HepG2 (cell line): ENCODE results near the gene LASP1. TPM values are rescaled to one million over a fixed set of nuclear protein-coding genes. Genes with fewer than 3 reads are reported as not detected.

Source experiments
- CCDC6 ChIP-seq: sonication (generic); formaldehyde crosslinking; IDR thresholded peaks from 2 replicates; pipeline ENCODE4 v1.8.1; 2022; ENCODE audit warnings: mild to moderate bottlenecking, missing genetic modification reagents, moderate library complexity
- HOXD1 ChIP-seq: sonication (generic); formaldehyde crosslinking; IDR thresholded peaks from 2 replicates; pipeline ENCODE4 v1.5.0; 2020; ENCODE audit warnings: missing genetic modification reagents
- NR3C1 ChIP-seq: sonication (generic); formaldehyde crosslinking; IDR thresholded peaks from 2 replicates; pipeline ENCODE4 v1.4.0; 2020; ENCODE audit warnings: missing genetic modification reagents
- TCF7L2 ChIP-seq: IDR thresholded peaks from 2 replicates; pipeline ENCODE4 v1.6.1; 2011; ENCODE audit warnings: mild to moderate bottlenecking, low read depth, low read length, moderate library complexity
- ZBTB20 ChIP-seq: sonication (generic); formaldehyde crosslinking; IDR thresholded peaks from 2 replicates; pipeline ENCODE4 v1.8.1; 2023; ENCODE audit warnings: missing genetic modification reagents, low read depth, mild to moderate bottlenecking, borderline replicate concordance
- ZNF207 ChIP-seq: fragments of 450-650 bp; IDR thresholded peaks from 2 replicates; pipeline ENCODE4 v1.6.1; 2016; ENCODE audit warnings: antibody characterized with exemption, borderline replicate concordance
- ZNF484 ChIP-seq: sonication (generic); formaldehyde crosslinking; IDR thresholded peaks from 2 replicates; pipeline ENCODE4 v1.5.1; 2020; ENCODE audit warnings: mild to moderate bottlenecking, low read depth, missing genetic modification reagents, borderline replicate concordance
- ZNF672 ChIP-seq: sonication (generic); formaldehyde crosslinking; IDR thresholded peaks from 2 replicates; pipeline ENCODE4 v1.8.1; 2022; ENCODE audit warnings: missing genetic modification reagents
- polyA plus RNA-seq, 8 experiments: library from polyadenylated mRNA; depleted of rRNA in 3 of 8; stranded (reverse) in 7 of 8; unstranded in 1 of 8; fragments of >200 nt; fragmentation: Illumina TruSeq in 4 of 8; extraction: Trizol in 4 of 8; gene quantifications; 2 replicates each; pipeline versions ENCODE4 v1.2.1 to v1.2.3, GENCODE V29; 2011 to 2016; ENCODE audit warnings: low read depth in 4 of 8, missing spikeins in 1 of 8, mixed read lengths in 1 of 8; ENCODE audit not compliant: insufficient read depth in 1 of 8
- total RNA-seq, 5 experiments: library from RNA; depleted of rRNA; stranded (reverse); fragments of >200 nt; fragmentation: Illumina TruSeq; extraction: Trizol; gene quantifications; 2 replicates each; pipeline ENCODE4 v1.2.3, GENCODE V29; 2016; ENCODE audit warnings: low read depth in 1 of 5
- TF ChIP-seq, protein P1 (sequence below): sonication (generic); formaldehyde crosslinking; IDR thresholded peaks from 2 replicates; pipeline ENCODE4 v1.4.0; 2020; ENCODE audit warnings: missing genetic modification reagents
- TF ChIP-seq, protein P2 (sequence below): sonication (generic); formaldehyde crosslinking; IDR thresholded peaks from 2 replicates; pipeline ENCODE4 v1.5.0; 2020; ENCODE audit warnings: missing genetic modification reagents

LASP1 gene
- total and polyA plus RNA-seq, 2 of the 13 experiments (the other 11 are each of a cell fraction or from before 2014, with no cell fraction given) = 70.1 to 97.0 TPM

DNA sequence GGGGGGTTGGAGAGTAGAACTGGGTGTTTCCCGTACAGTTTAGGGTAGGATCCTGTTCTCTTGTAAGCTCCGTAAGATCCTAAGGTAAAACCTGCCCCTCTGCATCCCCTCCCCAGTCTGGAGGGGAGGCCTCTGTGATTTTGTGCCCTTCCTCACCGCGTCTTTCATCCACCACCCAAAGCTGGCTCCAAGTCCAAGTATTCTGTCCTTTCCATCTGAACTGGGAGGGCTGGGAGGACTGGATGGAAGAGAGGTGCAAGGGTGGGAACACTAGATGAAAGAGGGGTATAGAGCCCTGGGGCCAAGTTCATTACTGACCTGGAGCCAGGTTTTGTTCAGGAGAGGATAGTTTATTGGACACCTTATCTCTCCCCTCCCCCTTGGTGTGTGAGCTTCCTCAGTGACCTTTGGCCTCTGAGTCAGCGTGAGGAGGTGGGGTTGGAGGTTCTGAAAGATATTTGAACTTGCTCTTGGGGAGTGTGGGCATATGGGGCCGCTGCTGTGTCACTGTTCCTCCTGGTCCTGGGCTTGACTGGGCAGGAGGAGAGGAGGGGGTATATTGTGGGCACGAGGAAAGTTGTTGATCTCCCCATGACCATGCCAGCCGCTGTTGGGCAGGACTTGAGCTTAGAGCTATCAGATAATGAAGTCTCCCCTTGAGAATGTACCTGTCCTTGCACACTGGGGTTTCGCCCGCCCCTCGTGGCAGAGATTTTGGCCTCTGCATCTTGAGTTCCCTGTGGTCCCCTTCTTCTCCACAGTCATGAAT, 1.6 kb downstream of the LASP1 start (continued):
- TF ChIP-seq ZNF484 (CRISPR knock-in tag) (no peak), ZBTB20 (CRISPR knock-in tag) (peak; percentile 93; the same call in 1 of the 2 replicates), TCF7L2 (no peak), NR3C1 (CRISPR knock-in tag) (no peak), CCDC6 (CRISPR knock-in tag) (peak; percentile 74; the same call in 1 of the 2 replicates), ZNF672 (CRISPR knock-in tag) (no peak), ZNF207 (no peak), HOXD1 (no peak)
- TF ChIP-seq, protein P1, sequence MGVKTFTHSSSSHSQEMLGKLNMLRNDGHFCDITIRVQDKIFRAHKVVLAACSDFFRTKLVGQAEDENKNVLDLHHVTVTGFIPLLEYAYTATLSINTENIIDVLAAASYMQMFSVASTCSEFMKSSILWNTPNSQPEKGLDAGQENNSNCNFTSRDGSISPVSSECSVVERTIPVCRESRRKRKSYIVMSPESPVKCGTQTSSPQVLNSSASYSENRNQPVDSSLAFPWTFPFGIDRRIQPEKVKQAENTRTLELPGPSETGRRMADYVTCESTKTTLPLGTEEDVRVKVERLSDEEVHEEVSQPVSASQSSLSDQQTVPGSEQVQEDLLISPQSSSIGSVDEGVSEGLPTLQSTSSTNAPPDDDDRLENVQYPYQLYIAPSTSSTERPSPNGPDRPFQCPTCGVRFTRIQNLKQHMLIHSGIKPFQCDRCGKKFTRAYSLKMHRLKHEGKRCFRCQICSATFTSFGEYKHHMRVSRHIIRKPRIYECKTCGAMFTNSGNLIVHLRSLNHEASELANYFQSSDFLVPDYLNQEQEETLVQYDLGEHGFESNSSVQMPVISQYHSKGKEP (CRISPR knock-in tag) = 0 out of 2 replicates have a peak, but pooled peaks have one; percentile 45
- TF ChIP-seq, protein P2, sequence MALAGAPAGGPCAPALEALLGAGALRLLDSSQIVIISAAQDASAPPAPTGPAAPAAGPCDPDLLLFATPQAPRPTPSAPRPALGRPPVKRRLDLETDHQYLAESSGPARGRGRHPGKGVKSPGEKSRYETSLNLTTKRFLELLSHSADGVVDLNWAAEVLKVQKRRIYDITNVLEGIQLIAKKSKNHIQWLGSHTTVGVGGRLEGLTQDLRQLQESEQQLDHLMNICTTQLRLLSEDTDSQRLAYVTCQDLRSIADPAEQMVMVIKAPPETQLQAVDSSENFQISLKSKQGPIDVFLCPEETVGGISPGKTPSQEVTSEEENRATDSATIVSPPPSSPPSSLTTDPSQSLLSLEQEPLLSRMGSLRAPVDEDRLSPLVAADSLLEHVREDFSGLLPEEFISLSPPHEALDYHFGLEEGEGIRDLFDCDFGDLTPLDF (CRISPR knock-in tag) = no peak
